GM13977 (cell line): Measurements from ENCODE around the gene SIAE.
"Not testable (repeated sequence)": the region's sequence is repeated elsewhere in the genome, so short reads cannot be mapped to it uniquely, and the experiment has no call there.

Experiments used
- DNase-seq: peaks from one replicate; pipeline ENCODE4 v3.0.0; 2012; ENCODE audit warnings: low spot score
- CTCF ChIP-seq: IDR thresholded peaks from 2 replicates; pipeline ENCODE4 v1.5.1; 2012; ENCODE audit warnings: mild to moderate bottlenecking, control low read depth; ENCODE audit not compliant: insufficient read depth; ENCODE audit errors: extremely low read depth, missing control alignments
- in situ Hi-C: fragments of 300-500 bp; cut with MboI; formaldehyde crosslinking; loops from one replicate; pipeline ENCODE4 v1.12.0; 2022; ENCODE audit warnings: low sequenced_read_pairs, low pct_unique_long_range_greater_than_20kb, mixed read lengths, inconsistent platforms; ENCODE audit not compliant: unreplicated experiment

SIAE gene

GRCh38 chr11:124610295-124610694 lies 63.2 kb downstream of the SIAE start:
- TF ChIP-seq CTCF: no peak
- no peak for DNase-seq
- in situ Hi-C loops: no loop called here

GRCh38 chr11:124608147-124608546 lies 65.4 kb downstream of the SIAE start:
- no peak for DNase-seq
- in situ Hi-C loops: no loop called here
- TF ChIP-seq CTCF: no peak

GRCh38 chr11:124605719-124606118 lies 67.8 kb downstream of the SIAE start:
- TF ChIP-seq CTCF: no peak
- DNase-seq: no peak
- in situ Hi-C loops: no loop called here

GRCh38 chr11:124602723-124603122 lies 70.8 kb downstream of the SIAE start:
- DNase-seq, in situ Hi-C loops: not testable (repeated sequence)

- no peak for TF ChIP-seq CTCF
- in situ Hi-C loops: no loop called here
- DNase-seq: no peak
Measured at GRCh38 chr11:124602193-124602592, 71.3 kb downstream of the SIAE start.

- no peak for TF ChIP-seq CTCF
- in situ Hi-C loops: no loop called here
- DNase-seq: no peak
Measured at GRCh38 chr11:124600621-124601320, 72.8 kb downstream of the SIAE start.

- DNase-seq: no peak
- no peak for TF ChIP-seq CTCF
- in situ Hi-C loops: loop anchor here (25.0 kb wide), 1 partner anchor 535 kb away; no protein-coding TSS in a partner anchor
Measured at GRCh38 chr11:124597626-124598025, 75.9 kb downstream of the SIAE start.
